GM21423 (cell line): ENCODE measurements around the gene HSPA12A.

ENCODE experiments used
- ATAC-seq: cut with Tn5 transposase; IDR thresholded peaks from one replicate; pipeline ENCODE4 v1.9.1; 2021; ENCODE audit warnings: mild to moderate bottlenecking, moderate library complexity; ENCODE audit not compliant: unreplicated experiment

The HSPA12A gene

GRCh38 chr10:116634126-116634975, 108.0 kb downstream of the HSPA12A start:
- ATAC-seq, result no peak

DNA sequence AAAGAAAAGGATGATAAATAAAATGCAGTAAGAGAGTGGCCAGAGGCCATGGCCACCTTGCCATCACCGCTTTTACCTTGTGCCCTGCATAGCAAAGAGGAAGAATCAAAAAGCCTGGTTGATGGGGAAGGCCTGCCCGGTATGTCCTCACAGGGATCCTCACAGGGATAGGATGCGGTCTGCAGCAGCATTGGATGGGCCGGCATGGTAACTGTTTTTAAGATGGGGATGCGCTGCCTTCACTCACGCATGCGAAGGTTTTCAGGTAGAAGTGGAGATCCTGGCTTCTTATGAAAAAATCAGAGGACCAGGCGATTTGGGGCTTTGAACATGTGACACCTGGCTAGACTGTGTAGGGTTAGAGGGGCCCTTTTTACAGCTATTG, 109.2 kb downstream of the HSPA12A start:
- no peak for ATAC-seq

GRCh38 chr10:116632596-116633215, 109.7 kb downstream of the HSPA12A start:
- no peak for ATAC-seq

DNA sequence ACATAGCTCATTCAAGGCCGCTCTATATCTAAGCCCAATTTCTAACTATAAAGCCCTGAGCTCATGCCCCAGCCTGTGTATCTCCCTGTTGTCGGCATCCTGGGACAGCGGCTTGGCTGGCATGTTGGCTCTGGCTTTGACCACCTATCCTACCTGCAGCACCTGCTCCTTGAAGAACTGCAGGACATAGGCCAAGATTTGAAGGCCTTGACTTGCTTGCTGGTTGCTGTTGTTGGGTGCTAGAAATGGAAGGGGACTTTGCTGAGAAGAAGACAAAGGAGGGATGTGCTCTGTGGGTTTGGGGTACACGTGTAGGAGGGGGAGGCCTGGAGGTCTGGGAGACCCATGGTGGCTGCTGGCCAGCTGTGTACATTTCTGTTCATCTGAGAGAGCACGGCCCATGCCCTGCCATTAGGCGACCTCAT, 110.5 kb downstream of the HSPA12A start:
- no peak for ATAC-seq

- ATAC-seq, result no peak
These were observed 112.3 kb downstream of the HSPA12A start for GRCh38 chr10:116630020-116630419.

DNA sequence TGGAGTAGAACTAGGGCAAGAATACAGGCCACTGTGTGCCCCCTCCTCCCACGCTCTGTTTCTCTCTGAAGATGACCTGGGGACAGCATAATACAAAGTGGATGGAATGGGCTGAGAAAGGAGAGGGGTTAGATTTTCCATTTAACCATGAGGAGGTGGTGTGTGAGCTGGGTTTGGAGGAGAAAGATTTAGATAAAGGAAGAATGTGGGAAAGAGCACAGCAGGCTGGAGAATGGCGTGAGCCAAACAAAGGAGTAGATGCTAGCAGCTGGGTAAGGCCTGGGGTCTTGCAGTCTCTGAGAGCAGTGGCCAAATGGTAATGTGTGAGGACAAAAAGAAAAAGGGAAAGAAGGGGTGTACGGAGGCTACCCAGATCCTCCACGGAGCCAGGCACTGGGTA, 113.0 kb downstream of the HSPA12A start:
- ATAC-seq, result no peak

- no peak for ATAC-seq
These were observed 114.9 kb downstream of the HSPA12A start for GRCh38 chr10:116627386-116627933.

GRCh38 chr10:116626815-116627214, 115.6 kb downstream of the HSPA12A start:
- ATAC-seq, result no peak

GRCh38 chr10:116625845-116626244, 116.5 kb downstream of the HSPA12A start:
- no peak for ATAC-seq

- no peak for ATAC-seq
These were observed 120.3 kb downstream of the HSPA12A start for GRCh38 chr10:116621934-116622655.

DNA sequence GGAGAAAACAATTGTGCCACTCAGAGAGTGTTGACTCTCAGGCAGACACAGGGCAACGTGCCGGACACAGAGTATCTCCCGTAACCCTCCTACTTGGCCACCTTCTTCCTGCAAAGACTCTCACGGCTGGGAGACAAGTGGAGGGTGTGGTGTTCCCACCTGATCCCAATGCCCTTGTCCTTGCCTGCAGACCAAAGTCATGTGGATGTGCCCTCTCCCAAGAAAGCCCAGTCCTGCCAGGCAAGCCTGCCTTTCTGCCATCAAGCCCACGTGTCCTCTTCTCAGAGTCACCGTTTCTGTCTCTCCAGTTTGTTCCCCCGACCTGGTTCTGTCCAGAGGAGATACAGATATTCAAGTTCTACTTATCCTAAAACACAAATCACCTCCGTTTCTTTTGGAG, 120.9 kb downstream of the HSPA12A start:
- ATAC-seq, result no peak
